NT2/D1 (cell line): ENCODE measurements around the gene GADL1.

Source experiments
- DNase-seq: peaks from one replicate; pipeline ENCODE4 v3.0.0-alpha.2; 2011; ENCODE audit warnings: low read depth, low spot score
- H3K27me3 ChIP-seq: 2 replicates; pipeline ENCODE4 v1.6.0; 2011; ENCODE audit warnings: mild to moderate bottlenecking; ENCODE audit not compliant: insufficient read length, insufficient read depth
- H3K36me3 ChIP-seq: 2 replicates; pipeline ENCODE4 v1.6.1; 2011; ENCODE audit warnings: mild to moderate bottlenecking, low read length, mixed read lengths; ENCODE audit not compliant: insufficient read depth, insufficient read length
- H3K4me1 ChIP-seq: 2 replicates; pipeline ENCODE4 v1.5.1; 2011; ENCODE audit not compliant: insufficient read depth, insufficient read length
- H3K4me3 ChIP-seq: 2 replicates; pipeline ENCODE4 v1.5.1; 2011; ENCODE audit warnings: low read depth; ENCODE audit not compliant: insufficient read length
- H3K9ac ChIP-seq: 2 replicates; pipeline ENCODE4 v1.6.0; 2011; ENCODE audit warnings: low read depth; ENCODE audit not compliant: insufficient read length
- H3K9me3 ChIP-seq: 2 replicates; pipeline ENCODE4 v1.5.1; 2011; ENCODE audit warnings: mild to moderate bottlenecking, low read length; ENCODE audit not compliant: insufficient read depth
- SUZ12 ChIP-seq: IDR thresholded peaks from 2 replicates; pipeline ENCODE4 v1.6.1; 2011; ENCODE audit not compliant: insufficient read length, insufficient read depth; ENCODE audit errors: extremely low read depth
- YY1 ChIP-seq: IDR thresholded peaks from 2 replicates; pipeline ENCODE4 v1.6.1; 2011; ENCODE audit not compliant: insufficient read length, insufficient read depth
- ZNF274 ChIP-seq: IDR thresholded peaks from 2 replicates; pipeline ENCODE4 v1.6.1; 2011; ENCODE audit warnings: mild to moderate bottlenecking, low read depth, low read length

Gene GADL1

GRCh38 chr3:30699927-30700326, 194.5 kb downstream of the GADL1 start:
- DNase-seq = no peak
- H3K4me1 ChIP-seq = peaks cover 7% of the 10 kb centered on the region
- TF ChIP-seq YY1 = no peak
- no peak for TF ChIP-seq ZNF274
- TF ChIP-seq SUZ12 = no peak
- H3K27me3 ChIP-seq = no peaks in the 10 kb centered on the region
- peaks cover 40% of the 10 kb centered on the region for H3K9me3 ChIP-seq
- H3K36me3 ChIP-seq = no peaks in the 10 kb centered on the region
- H3K4me3 ChIP-seq = no peak overlapping the region
- no peak overlapping the region for H3K9ac ChIP-seq

GRCh38 chr3:30698549-30698948, 195.9 kb downstream of the GADL1 start:
- Histone ChIP-seq H3K9me3 (peaks cover 27% of the 10 kb centered on the region), H3K4me1 (peaks cover 7% of the 10 kb centered on the region), H3K27me3 (no peaks in the 10 kb centered on the region), H3K36me3 (no peaks in the 10 kb centered on the region), H3K9ac (no peak overlapping the region), H3K4me3 (no peak overlapping the region)
- TF ChIP-seq ZNF274 (no peak), SUZ12 (no peak), YY1 (no peak)
- no peak for DNase-seq

GRCh38 chr3:30696896-30697295, 197.6 kb downstream of the GADL1 start:
- DNase-seq = no peak
- peaks cover 8% of the 10 kb centered on the region for H3K36me3 ChIP-seq
- no peaks in the 10 kb centered on the region for H3K27me3 ChIP-seq
- TF ChIP-seq SUZ12 = no peak
- TF ChIP-seq ZNF274 = no peak
- TF ChIP-seq YY1 = no peak
- H3K4me1 ChIP-seq = peaks cover 7% of the 10 kb centered on the region
- peaks cover 11% of the 10 kb centered on the region; the same call in 1 of the 2 replicates for H3K9me3 ChIP-seq
- no peak overlapping the region for H3K4me3 ChIP-seq
- H3K9ac ChIP-seq = no peak overlapping the region

- Histone ChIP-seq H3K36me3 (peaks cover 11% of the 10 kb centered on the region), H3K4me1 (peaks cover 7% of the 10 kb centered on the region)
These were observed 198.1 kb downstream of the GADL1 start for GRCh38 chr3:30696403-30696819.

GRCh38 chr3:30695302-30696061, 199.0 kb downstream of the GADL1 start:
- TF ChIP-seq SUZ12 (no peak), ZNF274 (no peak)
- H3K36me3 ChIP-seq = peaks cover 19% of the 10 kb centered on the region
- DNase-seq = peak; percentile 58

More at GRCh38 chr3:30696403-30696819, 198.1 kb downstream of the GADL1 start:
- Histone ChIP-seq H3K27me3 (no peaks in the 10 kb centered on the region), H3K9ac (no peak overlapping the region), H3K4me3 (no peak overlapping the region), H3K9me3 (peaks cover 6% of the 10 kb centered on the region; the same call in 1 of the 2 replicates)
- TF ChIP-seq SUZ12 = no peak
- no peak for TF ChIP-seq YY1
- TF ChIP-seq ZNF274 = no peak
- DNase-seq = no peak

GRCh38 chr3:30694668-30695067, 199.8 kb downstream of the GADL1 start:
- H3K36me3 ChIP-seq = peaks cover 25% of the 10 kb centered on the region
- H3K4me1 ChIP-seq = peaks cover 7% of the 10 kb centered on the region
- H3K9me3 ChIP-seq = no peaks in the 10 kb centered on the region; the same call in 1 of the 2 replicates
- H3K27me3 ChIP-seq = no peaks in the 10 kb centered on the region
- no peak overlapping the region for H3K9ac ChIP-seq
- no peak for DNase-seq
- no peak overlapping the region for H3K4me3 ChIP-seq
- TF ChIP-seq SUZ12 (no peak), YY1 (no peak), ZNF274 (no peak)

More at GRCh38 chr3:30695302-30696061, 199.0 kb downstream of the GADL1 start:
- Histone ChIP-seq H3K4me1 (peaks cover 7% of the 10 kb centered on the region), H3K9me3 (no peaks in the 10 kb centered on the region; the same call in 1 of the 2 replicates), H3K27me3 (no peaks in the 10 kb centered on the region), H3K4me3 (no peak overlapping the region), H3K9ac (no peak overlapping the region)

GRCh38 chr3:30694148-30694547, 200.3 kb downstream of the GADL1 start:
- no peak for TF ChIP-seq YY1
- TF ChIP-seq ZNF274 = no peak
- TF ChIP-seq SUZ12 = no peak
- Histone ChIP-seq H3K9me3 (no peaks in the 10 kb centered on the region), H3K27me3 (no peaks in the 10 kb centered on the region), H3K4me1 (peaks cover 7% of the 10 kb centered on the region), H3K36me3 (peaks cover 28% of the 10 kb centered on the region), H3K4me3 (no peak overlapping the region), H3K9ac (no peak overlapping the region)
- no peak for DNase-seq
